Stimulated activated CD8-positive, alpha-beta memory T cell treated with anti-CD3 and anti-CD28 coated beads, Interleukin-7, amount 100 ng/mL, for 48 hours (primary cell): Measurements from ENCODE around the gene ACTL6B.

Experiments used
- DNase-seq, 2 donors: peaks; one replicate each; pipeline ENCODE4 v3.0.0-alpha.2; 2020; ENCODE audit warnings: low read depth in 1 of 2; ENCODE audit errors: extremely low read depth in 1 of 2

ACTL6B gene

DNA sequence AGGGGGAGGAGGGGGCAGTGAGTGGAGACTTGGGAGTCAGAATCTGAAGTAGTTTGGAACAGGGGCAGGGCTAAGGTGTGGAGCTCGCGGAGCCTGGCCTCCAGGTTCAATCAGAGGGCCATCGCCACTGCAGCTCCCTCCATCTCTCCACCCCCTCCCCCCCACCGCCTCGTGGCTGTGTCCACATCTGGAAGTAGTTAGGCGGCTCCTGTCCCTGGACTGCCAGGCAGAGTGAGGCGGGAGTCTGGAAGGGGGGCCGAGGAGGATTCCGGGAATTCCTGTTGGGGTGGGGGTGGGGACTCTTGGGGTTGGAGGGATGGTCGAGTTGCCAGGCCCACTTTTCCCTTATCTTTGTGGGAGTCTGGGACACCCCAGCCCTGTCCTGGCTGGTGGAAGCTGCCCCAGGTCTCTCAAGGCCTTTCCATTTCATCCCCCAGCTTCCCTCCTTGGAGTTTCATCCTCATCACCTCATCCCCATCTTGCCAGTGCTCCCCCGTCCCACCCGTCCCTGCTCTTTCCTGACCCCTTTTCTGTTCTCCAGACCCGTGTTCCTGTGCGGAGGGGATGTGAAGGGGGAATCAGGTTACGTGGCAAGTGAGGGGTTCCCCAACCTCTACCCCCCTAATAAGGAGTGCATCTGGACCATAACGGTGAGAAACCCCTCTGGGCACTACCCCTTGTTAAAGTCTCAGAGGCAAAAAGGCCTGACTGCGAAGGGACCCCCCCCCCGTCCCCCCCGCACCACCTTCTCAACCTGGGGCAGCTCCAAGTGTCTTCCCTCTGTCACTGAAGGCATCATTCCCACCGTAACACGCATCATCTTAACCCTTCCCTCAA is 53.1 kb downstream of the ACTL6B start:
- no peak for DNase-seq

DNA sequence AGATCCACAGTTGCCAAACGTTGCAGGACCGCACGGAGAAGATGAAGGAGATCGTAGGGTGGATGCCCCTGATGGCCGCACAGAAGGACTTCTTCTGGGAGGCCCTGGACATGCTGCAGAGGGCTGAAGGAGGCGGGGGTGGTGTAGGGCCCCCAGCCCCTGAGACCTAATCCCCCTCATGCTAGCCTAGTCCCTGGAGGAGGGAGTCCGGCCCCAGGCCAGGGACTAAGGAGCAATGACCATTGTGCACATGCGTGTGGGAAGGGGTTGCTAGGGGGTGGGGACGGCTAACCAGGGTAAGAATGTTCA is 55.6 kb downstream of the ACTL6B start:
- DNase-seq = no peak

GRCh38 chr7:100599911-100600729 is 56.1 kb downstream of the ACTL6B start:
- no peak for DNase-seq

GRCh38 chr7:100598425-100598824 is 57.8 kb downstream of the ACTL6B start:
- no peak for DNase-seq

DNA sequence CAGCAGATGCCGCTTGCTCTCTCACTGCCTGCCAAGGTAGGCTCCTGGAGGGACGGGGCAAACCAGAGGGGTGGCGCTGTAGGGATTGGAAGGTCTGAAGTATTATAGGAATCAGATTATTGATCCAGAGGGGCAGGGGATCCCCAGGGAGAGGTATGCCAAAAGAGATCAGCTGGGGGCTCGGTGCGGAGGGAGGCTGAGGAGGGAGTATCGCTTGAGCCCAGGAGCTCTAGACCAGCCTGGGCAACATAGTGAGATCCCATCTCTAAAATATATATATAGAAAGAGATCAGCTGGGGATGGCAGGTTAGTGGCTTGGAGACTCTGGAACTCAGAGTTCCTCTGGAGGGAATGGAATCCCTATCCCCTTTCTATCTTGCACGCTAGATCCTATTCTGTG is 61.1 kb downstream of the ACTL6B start:
- no peak for DNase-seq
